Activated T-helper 2 cell treated with anti-CD3 and anti-CD28 coated beads, Interferon-gamma antibody, Interleukin-2, Interleukin-4, amounts not matched to agents 10 μg/mL and 5 μg/mL and 100 μg/mL, durations not matched to agents 14 hours and 24 hours and 36 hours (primary cell): ENCODE data around the gene TTC39B. TPM values are rescaled to one million over a fixed set of nuclear protein-coding genes. Genes with fewer than 3 reads are reported as not detected.

Experiments
- DNase-seq: peaks from one replicate; pipeline ENCODE4 v3.0.0; 2021; ENCODE audit warnings: low spot score
- H3K27ac Mint-ChIP-seq: one replicate; pipeline ENCODE4 v1.8.0; 2021; ENCODE audit warnings: mixed read lengths
- H3K27me3 Mint-ChIP-seq: one replicate; pipeline ENCODE4 v1.8.0; 2021; ENCODE audit warnings: low read depth, mixed read lengths
- H3K36me3 Mint-ChIP-seq: one replicate; pipeline ENCODE4 v1.8.0; 2021; ENCODE audit warnings: low read depth, mixed read lengths
- H3K4me1 Mint-ChIP-seq: one replicate; pipeline ENCODE4 v1.8.0; 2021; ENCODE audit warnings: low read depth, mixed read lengths
- H3K4me3 Mint-ChIP-seq: one replicate; pipeline ENCODE4 v1.8.0; 2021; ENCODE audit warnings: low read depth, mild to moderate bottlenecking, moderate library complexity, mixed read lengths
- H3K9me3 Mint-ChIP-seq: one replicate; pipeline ENCODE4 v1.8.0; 2021; ENCODE audit warnings: mixed read lengths
- intact Hi-C: fragments of 100-400 bp; cut with micrococcal nuclease; formaldehyde crosslinking; loops from one replicate; pipeline ENCODE4 v1.15.1; 2023
- total RNA-seq: library from RNA; stranded (reverse); gene quantifications from 2 replicates; pipeline ENCODE4 v1.2.3, GENCODE V29; 2022

Gene TTC39B
- total RNA-seq, 1 donor from 2014 or later, result 10.5 TPM

- Mint-ChIP-seq H3K4me1 (peaks cover 68% of the 10 kb centered on the region), H3K4me3 (peak overlapping the region; percentile 60)
These were observed 8.7 kb downstream of the TTC39B start for GRCh38 chr9:15298362-15298761.

GRCh38 chr9:15295761-15296405 lies 11.1 kb downstream of the TTC39B start:
- H3K27me3 Mint-ChIP-seq, result no peaks in the 10 kb centered on the region
- peaks cover 42% of the 10 kb centered on the region for H3K36me3 Mint-ChIP-seq
- peak overlapping the region; percentile 98 for H3K27ac Mint-ChIP-seq
- intact Hi-C loops, result loop anchor here (1.0 to 5.0 kb wide), 6 partner anchors 15 to 624 kb away; partner anchors contain the start of gene CCDC171
- peaks cover 13% of the 10 kb centered on the region for H3K9me3 Mint-ChIP-seq
- peak overlapping the region; percentile 70 for H3K4me3 Mint-ChIP-seq
- DNase-seq, result no peak
- peaks cover 71% of the 10 kb centered on the region for H3K4me1 Mint-ChIP-seq

More at GRCh38 chr9:15298362-15298761, 8.7 kb downstream of the TTC39B start:
- intact Hi-C loops, result loop anchor here (2.0 to 5.0 kb wide), 4 partner anchors 212 to 626 kb away; partner anchors contain the start of genes CCDC171 and PSIP1
- Mint-ChIP-seq H3K27ac (peak overlapping the region; percentile 98), H3K9me3 (peaks cover 9% of the 10 kb centered on the region), H3K36me3 (peaks cover 30% of the 10 kb centered on the region), H3K27me3 (no peaks in the 10 kb centered on the region)
- DNase-seq, result no peak

- Mint-ChIP-seq H3K27me3 (no peaks in the 10 kb centered on the region), H3K9me3 (peaks cover 18% of the 10 kb centered on the region), H3K27ac (peak overlapping the region; percentile 56), H3K4me1 (peaks cover 66% of the 10 kb centered on the region), H3K36me3 (peaks cover 51% of the 10 kb centered on the region), H3K4me3 (no peak overlapping the region)
- intact Hi-C loops, result loop anchor here (1.0 to 5.0 kb wide), 5 partner anchors 8 to 622 kb away; partner anchors contain the start of gene CCDC171
- no peak for DNase-seq
These were observed 12.4 kb downstream of the TTC39B start for GRCh38 chr9:15294604-15295003.

GRCh38 chr9:15293804-15294316 lies 13.2 kb downstream of the TTC39B start:
- Mint-ChIP-seq H3K4me1 (peaks cover 59% of the 10 kb centered on the region), H3K4me3 (peak overlapping the region; percentile 37), H3K36me3 (peaks cover 47% of the 10 kb centered on the region), H3K27ac (peak overlapping the region; percentile 77), H3K27me3 (no peaks in the 10 kb centered on the region), H3K9me3 (peaks cover 15% of the 10 kb centered on the region)
- no peak for DNase-seq
- intact Hi-C loops, result loop anchor here (1.0 kb wide), 2 partner anchors 8 to 218 kb away; no protein-coding TSS in a partner anchor

- Mint-ChIP-seq H3K27me3 (no peaks in the 10 kb centered on the region), H3K27ac (peak overlapping the region; percentile 77), H3K4me3 (peak overlapping the region; percentile 14), H3K4me1 (peaks cover 52% of the 10 kb centered on the region), H3K36me3 (peaks cover 41% of the 10 kb centered on the region), H3K9me3 (peaks cover 12% of the 10 kb centered on the region)
- DNase-seq, result no peak
- intact Hi-C loops, result no loop called here
These were observed 13.9 kb downstream of the TTC39B start for GRCh38 chr9:15293084-15293483.

- intact Hi-C loops, result no loop called here
These were observed 17.4 kb downstream of the TTC39B start for GRCh38 chr9:15289603-15290002.

GRCh38 chr9:15287309-15287708 lies 19.7 kb downstream of the TTC39B start:
- peaks cover 14% of the 10 kb centered on the region for H3K9me3 Mint-ChIP-seq
- H3K27me3 Mint-ChIP-seq, result no peaks in the 10 kb centered on the region
- no peak overlapping the region for H3K27ac Mint-ChIP-seq
- intact Hi-C loops, result no loop called here
- H3K4me3 Mint-ChIP-seq, result no peak overlapping the region
- peaks cover 29% of the 10 kb centered on the region for H3K36me3 Mint-ChIP-seq
- peaks cover 28% of the 10 kb centered on the region for H3K4me1 Mint-ChIP-seq
- no peak for DNase-seq

More at GRCh38 chr9:15289603-15290002, 17.4 kb downstream of the TTC39B start:
- no peak overlapping the region for H3K27ac Mint-ChIP-seq
- H3K27me3 Mint-ChIP-seq, result no peaks in the 10 kb centered on the region
- no peak for DNase-seq
- no peak overlapping the region for H3K4me3 Mint-ChIP-seq
- peaks cover 14% of the 10 kb centered on the region for H3K9me3 Mint-ChIP-seq
- peaks cover 39% of the 10 kb centered on the region for H3K36me3 Mint-ChIP-seq
- peaks cover 36% of the 10 kb centered on the region for H3K4me1 Mint-ChIP-seq

- peaks cover 26% of the 10 kb centered on the region for H3K4me1 Mint-ChIP-seq
- intact Hi-C loops, result loop anchor here (1.0 kb wide), 1 partner anchor 8 kb away; no protein-coding TSS in a partner anchor
- H3K4me3 Mint-ChIP-seq, result no peak overlapping the region
- peaks cover 12% of the 10 kb centered on the region for H3K9me3 Mint-ChIP-seq
- no peaks in the 10 kb centered on the region for H3K27me3 Mint-ChIP-seq
- DNase-seq, result no peak
- peaks cover 26% of the 10 kb centered on the region for H3K36me3 Mint-ChIP-seq
- H3K27ac Mint-ChIP-seq, result peak overlapping the region; percentile 0
These were observed 20.7 kb downstream of the TTC39B start for GRCh38 chr9:15286161-15286821.

- Mint-ChIP-seq H3K27me3 (no peaks in the 10 kb centered on the region), H3K36me3 (peaks cover 11% of the 10 kb centered on the region), H3K4me3 (no peak overlapping the region), H3K9me3 (peaks cover 5% of the 10 kb centered on the region), H3K27ac (no peak overlapping the region), H3K4me1 (peaks cover 24% of the 10 kb centered on the region)
- DNase-seq, result no peak
- intact Hi-C loops, result loop anchor here (2.0 kb wide), 1 partner anchor 28 kb away; no protein-coding TSS in a partner anchor
These were observed 24.3 kb downstream of the TTC39B start for GRCh38 chr9:15282567-15283285.

- Mint-ChIP-seq H3K4me3 (no peak overlapping the region), H3K36me3 (peaks cover under 1% of the 10 kb centered on the region), H3K4me1 (peaks cover 17% of the 10 kb centered on the region), H3K9me3 (peaks cover under 1% of the 10 kb centered on the region), H3K27me3 (no peaks in the 10 kb centered on the region), H3K27ac (no peak overlapping the region)
- intact Hi-C loops, result no loop called here
- no peak for DNase-seq
These were observed 26.4 kb downstream of the TTC39B start for GRCh38 chr9:15280647-15281046.

- H3K4me1 Mint-ChIP-seq, result peaks cover 19% of the 10 kb centered on the region
- no peak overlapping the region for H3K4me3 Mint-ChIP-seq
- H3K36me3 Mint-ChIP-seq, result no peaks in the 10 kb centered on the region
- intact Hi-C loops, result loop anchor here (2.0 to 5.0 kb wide), 3 partner anchors 18 to 138 kb away; no protein-coding TSS in a partner anchor
- no peak for DNase-seq
- H3K27me3 Mint-ChIP-seq, result no peaks in the 10 kb centered on the region
- H3K9me3 Mint-ChIP-seq, result no peaks in the 10 kb centered on the region
- H3K27ac Mint-ChIP-seq, result no peak overlapping the region
These were observed 28.2 kb downstream of the TTC39B start for GRCh38 chr9:15278839-15279238.

GRCh38 chr9:15278091-15278687 lies 28.8 kb downstream of the TTC39B start:
- H3K4me3 Mint-ChIP-seq, result no peak overlapping the region
- intact Hi-C loops, result loop anchor here (2.0 to 5.0 kb wide), 3 partner anchors 19 to 139 kb away; no protein-coding TSS in a partner anchor
- peaks cover 3% of the 10 kb centered on the region for H3K36me3 Mint-ChIP-seq
- H3K27ac Mint-ChIP-seq, result no peak overlapping the region
- H3K9me3 Mint-ChIP-seq, result no peaks in the 10 kb centered on the region
- H3K27me3 Mint-ChIP-seq, result no peaks in the 10 kb centered on the region
- peaks cover 17% of the 10 kb centered on the region for H3K4me1 Mint-ChIP-seq
- DNase-seq, result no peak
